HEK293 (cell line): ENCODE results near the gene SLC35F2.

ENCODE experiments used
- CTCF ChIA-PET: fragments of 350-600 bp; formaldehyde crosslinking; extraction: SDS; loops from one replicate; lab custom pipeline; 2021; ENCODE audit warnings: antibody characterized with exemption; lab: Yijun Ruan, JAX
- POLR2A ChIA-PET: fragments of 300-600 bp; formaldehyde crosslinking; extraction: SDS; loops from one replicate; lab custom pipeline; 2020; ENCODE audit warnings: antibody characterized with exemption, inconsistent platforms; lab: Yijun Ruan, JAX
- H3K27ac ChIP-seq: fragments of 200-500 bp; sonication (Bioruptor generic); 2 replicates; pipeline ENCODE4 v1.5.1; 2014; ENCODE audit warnings: low read depth, low read length, control low read depth, inconsistent platforms; ENCODE audit errors: extremely low read depth
- H3K36me3 ChIP-seq, 2 experiments: fragments of 200-500 bp in 1 of 2; sonication (Bioruptor generic) in 1 of 2; 1 replicate in 1 of 2; 2 replicates in 1 of 2; pipeline ENCODE4 v1.5.1; 2014 to 2017; ENCODE audit warnings: inconsistent platforms in 2 of 2, low read length in 2 of 2; ENCODE audit not compliant: control insufficient read depth in 2 of 2, insufficient read depth in 1 of 2
- H3K4me1 ChIP-seq: fragments of 200-500 bp; sonication (Bioruptor generic); 2 replicates; pipeline ENCODE4 v1.5.1; 2014; ENCODE audit warnings: mild to moderate bottlenecking, low read length, inconsistent platforms; ENCODE audit not compliant: control insufficient read depth, insufficient read depth
- H3K4me3 ChIP-seq: 2 replicates; pipeline ENCODE4 v1.5.1; 2011; ENCODE audit warnings: low read depth, mild to moderate bottlenecking, control low read depth, low read length, moderate library complexity
- H3K9me3 ChIP-seq: fragments of 200-500 bp; sonication (Bioruptor generic); 2 replicates; pipeline ENCODE4 v1.5.1; 2014; ENCODE audit warnings: low read depth, low read length, inconsistent platforms; ENCODE audit not compliant: control insufficient read depth, insufficient read depth
- BCL11B ChIP-seq: fragments of 450-650 bp; formaldehyde crosslinking; IDR thresholded peaks from 2 replicates; pipeline ENCODE4 v1.5.1; 2016; ENCODE audit warnings: low read depth, missing biosample characterization, missing genetic modification characterization
- KLF10 ChIP-seq: fragments of 450-650 bp; IDR thresholded peaks from 2 replicates; pipeline ENCODE4 v1.5.1; 2018; ENCODE audit warnings: missing biosample characterization, mild to moderate bottlenecking, missing genetic modification characterization
- OSR2 ChIP-seq: fragments of 450-650 bp; formaldehyde crosslinking; IDR thresholded peaks from 2 replicates; pipeline ENCODE4 v1.5.1; 2016; ENCODE audit warnings: missing biosample characterization, missing genetic modification characterization
- SALL2 ChIP-seq: fragments of 450-650 bp; formaldehyde crosslinking; IDR thresholded peaks from 2 replicates; pipeline ENCODE4 v1.5.0; 2017; ENCODE audit warnings: missing biosample characterization, mild to moderate bottlenecking, missing genetic modification characterization, borderline replicate concordance
- SETDB1 ChIP-seq: IDR thresholded peaks from one replicate; pipeline ENCODE4 v1.6.1; 2017; ENCODE audit warnings: mild to moderate bottlenecking, low read length, moderate library complexity, mixed read lengths; ENCODE audit not compliant: insufficient read length
- TCF7L2 ChIP-seq: IDR thresholded peaks from 2 replicates; pipeline ENCODE4 v1.6.1; 2011; ENCODE audit warnings: low read depth, mild to moderate bottlenecking, inconsistent platforms, low read length, moderate library complexity, borderline replicate concordance
- TRIM28 ChIP-seq: IDR thresholded peaks from 2 replicates; pipeline ENCODE4 v1.6.1; 2011; ENCODE audit warnings: low read length, control low read depth, borderline replicate concordance
- WT1 ChIP-seq: fragments of 450-650 bp; formaldehyde crosslinking; IDR thresholded peaks from 2 replicates; pipeline ENCODE4 v1.5.1; 2016; ENCODE audit warnings: missing biosample characterization, missing genetic modification characterization
- YY2 ChIP-seq: fragments of 450-650 bp; formaldehyde crosslinking; IDR thresholded peaks from 2 replicates; pipeline ENCODE4 v1.5.1; 2016; ENCODE audit warnings: missing biosample characterization, missing genetic modification characterization
- ZBTB1 ChIP-seq: fragments of 450-650 bp; formaldehyde crosslinking; IDR thresholded peaks from 2 replicates; pipeline ENCODE4 v1.5.1; 2016; ENCODE audit warnings: missing biosample characterization, missing genetic modification characterization
- ZNF133 ChIP-seq: fragments of 450-650 bp; formaldehyde crosslinking; IDR thresholded peaks from 2 replicates; pipeline ENCODE4 v1.5.1; 2016; ENCODE audit warnings: missing biosample characterization, missing genetic modification characterization
- ZNF138 ChIP-seq: fragments of 450-650 bp; formaldehyde crosslinking; IDR thresholded peaks from 2 replicates; pipeline ENCODE4 v1.5.1; 2016; ENCODE audit warnings: missing biosample characterization, missing genetic modification characterization, borderline replicate concordance
- ZNF274 ChIP-seq, 2 experiments: fragments of 200-500 bp in 1 of 2; fragments of 450-650 bp in 1 of 2; sonication (Bioruptor generic) in 1 of 2; formaldehyde crosslinking in 1 of 2; IDR thresholded peaks; 2 replicates each; pipeline versions ENCODE4 v1.5.1 to v1.6.1; 2014 to 2016; ENCODE audit warnings: borderline replicate concordance in 1 of 2, inconsistent platforms in 1 of 2, low read length in 1 of 2, missing biosample characterization in 1 of 2, missing genetic modification characterization in 1 of 2
- ZNF292 ChIP-seq: fragments of 450-650 bp; formaldehyde crosslinking; IDR thresholded peaks from 2 replicates; pipeline ENCODE4 v1.5.1; 2016; ENCODE audit warnings: low read depth, missing biosample characterization, missing genetic modification characterization, borderline replicate concordance
- ZNF324 ChIP-seq: fragments of 450-650 bp; formaldehyde crosslinking; IDR thresholded peaks from 2 replicates; pipeline ENCODE4 v1.5.1; 2016; ENCODE audit warnings: missing biosample characterization, missing genetic modification characterization
- ZNF394 ChIP-seq: fragments of 450-650 bp; formaldehyde crosslinking; IDR thresholded peaks from 2 replicates; pipeline ENCODE4 v1.5.1; 2016; ENCODE audit warnings: missing biosample characterization, missing genetic modification characterization, mild to moderate bottlenecking, moderate library complexity, borderline replicate concordance
- ZNF416 ChIP-seq: fragments of 450-650 bp; formaldehyde crosslinking; IDR thresholded peaks from 2 replicates; pipeline ENCODE4 v1.5.1; 2016; ENCODE audit warnings: missing biosample characterization, missing genetic modification characterization
- ZNF433 ChIP-seq: fragments of 450-650 bp; formaldehyde crosslinking; IDR thresholded peaks from 2 replicates; pipeline ENCODE4 v1.5.1; 2016; ENCODE audit warnings: missing biosample characterization, missing genetic modification characterization, low read depth
- ZNF473 ChIP-seq: fragments of 450-650 bp; formaldehyde crosslinking; IDR thresholded peaks from 2 replicates; pipeline ENCODE4 v1.5.1; 2017; ENCODE audit warnings: missing biosample characterization, missing genetic modification characterization
- ZNF521 ChIP-seq: fragments of 450-650 bp; formaldehyde crosslinking; IDR thresholded peaks from 2 replicates; pipeline ENCODE4 v1.5.1; 2017; ENCODE audit warnings: missing biosample characterization, mild to moderate bottlenecking, missing genetic modification characterization
- ZNF660 ChIP-seq: fragments of 450-650 bp; IDR thresholded peaks from 2 replicates; pipeline ENCODE4 v1.5.1; 2018; ENCODE audit warnings: missing biosample characterization, mild to moderate bottlenecking, missing genetic modification characterization
- ZNF701 ChIP-seq: fragments of 450-650 bp; formaldehyde crosslinking; IDR thresholded peaks from 2 replicates; pipeline ENCODE4 v1.5.1; 2016; ENCODE audit warnings: missing biosample characterization, missing genetic modification characterization
- ZNF768 ChIP-seq: fragments of 450-650 bp; formaldehyde crosslinking; IDR thresholded peaks from 2 replicates; pipeline ENCODE4 v1.5.1; 2018; ENCODE audit warnings: missing biosample characterization, mild to moderate bottlenecking, missing genetic modification characterization
- ZNF843 ChIP-seq: fragments of 450-650 bp; formaldehyde crosslinking; IDR thresholded peaks from 2 replicates; pipeline ENCODE4 v1.5.1; 2016; ENCODE audit warnings: missing biosample characterization, missing genetic modification characterization
- ZSCAN23 ChIP-seq: fragments of 450-650 bp; formaldehyde crosslinking; IDR thresholded peaks from 2 replicates; pipeline ENCODE4 v1.5.1; 2016; ENCODE audit warnings: missing biosample characterization, missing genetic modification characterization
- TF ChIP-seq, protein P1 (sequence below): fragments of 450-650 bp; formaldehyde crosslinking; conservative IDR thresholded peaks from 2 replicates; pipeline ENCODE4 v1.5.1; 2016; ENCODE audit warnings: low read depth, missing biosample characterization, missing genetic modification characterization
- TF ChIP-seq, protein P2 (sequence below): fragments of 450-650 bp; formaldehyde crosslinking; IDR thresholded peaks from 2 replicates; pipeline ENCODE4 v1.5.1; 2017; ENCODE audit warnings: missing biosample characterization, mild to moderate bottlenecking, missing genetic modification characterization, moderate library complexity
- TF ChIP-seq, protein P3 (sequence below): fragments of 450-650 bp; IDR thresholded peaks from 2 replicates; pipeline ENCODE4 v1.5.1; 2018; ENCODE audit warnings: missing biosample characterization, mild to moderate bottlenecking, missing genetic modification characterization
- TF ChIP-seq, protein P4 (sequence below): sonication (generic); formaldehyde crosslinking; IDR thresholded peaks from 2 replicates; pipeline ENCODE4 v1.8.1; 2022; ENCODE audit warnings: mild to moderate bottlenecking, moderate library complexity, missing genetic modification reagents

The SLC35F2 gene

DNA sequence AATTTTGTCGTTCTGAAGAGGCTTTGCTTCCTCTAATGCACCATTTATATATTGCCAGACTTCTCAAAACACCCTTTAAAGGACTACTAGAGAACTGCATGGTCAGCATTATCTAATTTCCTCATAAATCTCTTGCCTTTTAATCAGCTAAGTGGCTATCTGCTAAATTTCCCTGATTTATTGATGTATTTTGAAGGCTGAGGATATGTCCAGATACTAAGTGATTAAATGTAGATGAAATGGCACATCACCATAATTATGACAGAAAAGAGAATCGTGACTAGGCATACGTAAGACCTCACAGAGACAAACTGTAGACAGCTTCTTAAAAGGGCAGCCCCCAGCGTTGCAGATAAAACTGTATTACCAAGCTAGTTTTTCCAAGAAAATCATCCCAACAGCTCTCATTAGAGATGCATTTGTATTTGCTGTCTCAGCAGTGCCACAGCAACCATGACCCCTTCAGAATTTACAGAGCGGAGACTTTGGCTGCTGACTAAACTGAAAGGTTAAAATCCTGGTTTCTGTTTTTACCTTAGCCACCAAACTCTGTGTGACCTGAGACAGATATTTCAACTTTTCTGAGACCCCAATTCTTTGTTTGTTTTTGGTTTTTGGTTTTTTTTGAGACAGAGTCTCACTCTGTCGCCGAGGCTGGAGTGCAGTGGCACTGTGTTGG lies 79.6 kb downstream of the SLC35F2 start:
- 0 out of 2 replicates have a peak, but pooled peaks cover 2% of the 10 kb centered on the region for H3K4me1 ChIP-seq
- ChIA-PET CTCF (interaction anchor here (1.1 to 1.5 kb wide), 2 partner anchors 82 to 90 kb away, joined by 4 to 5 read pairs; no protein-coding TSS in a partner anchor), POLR2A (no interaction called here)
- no peak overlapping the region for H3K27ac ChIP-seq
- no peak overlapping the region for H3K4me3 ChIP-seq
- H3K9me3 ChIP-seq = no peaks in the 10 kb centered on the region
- H3K36me3 ChIP-seq = no peaks in the 10 kb centered on the region
- TF ChIP-seq, protein P1, sequence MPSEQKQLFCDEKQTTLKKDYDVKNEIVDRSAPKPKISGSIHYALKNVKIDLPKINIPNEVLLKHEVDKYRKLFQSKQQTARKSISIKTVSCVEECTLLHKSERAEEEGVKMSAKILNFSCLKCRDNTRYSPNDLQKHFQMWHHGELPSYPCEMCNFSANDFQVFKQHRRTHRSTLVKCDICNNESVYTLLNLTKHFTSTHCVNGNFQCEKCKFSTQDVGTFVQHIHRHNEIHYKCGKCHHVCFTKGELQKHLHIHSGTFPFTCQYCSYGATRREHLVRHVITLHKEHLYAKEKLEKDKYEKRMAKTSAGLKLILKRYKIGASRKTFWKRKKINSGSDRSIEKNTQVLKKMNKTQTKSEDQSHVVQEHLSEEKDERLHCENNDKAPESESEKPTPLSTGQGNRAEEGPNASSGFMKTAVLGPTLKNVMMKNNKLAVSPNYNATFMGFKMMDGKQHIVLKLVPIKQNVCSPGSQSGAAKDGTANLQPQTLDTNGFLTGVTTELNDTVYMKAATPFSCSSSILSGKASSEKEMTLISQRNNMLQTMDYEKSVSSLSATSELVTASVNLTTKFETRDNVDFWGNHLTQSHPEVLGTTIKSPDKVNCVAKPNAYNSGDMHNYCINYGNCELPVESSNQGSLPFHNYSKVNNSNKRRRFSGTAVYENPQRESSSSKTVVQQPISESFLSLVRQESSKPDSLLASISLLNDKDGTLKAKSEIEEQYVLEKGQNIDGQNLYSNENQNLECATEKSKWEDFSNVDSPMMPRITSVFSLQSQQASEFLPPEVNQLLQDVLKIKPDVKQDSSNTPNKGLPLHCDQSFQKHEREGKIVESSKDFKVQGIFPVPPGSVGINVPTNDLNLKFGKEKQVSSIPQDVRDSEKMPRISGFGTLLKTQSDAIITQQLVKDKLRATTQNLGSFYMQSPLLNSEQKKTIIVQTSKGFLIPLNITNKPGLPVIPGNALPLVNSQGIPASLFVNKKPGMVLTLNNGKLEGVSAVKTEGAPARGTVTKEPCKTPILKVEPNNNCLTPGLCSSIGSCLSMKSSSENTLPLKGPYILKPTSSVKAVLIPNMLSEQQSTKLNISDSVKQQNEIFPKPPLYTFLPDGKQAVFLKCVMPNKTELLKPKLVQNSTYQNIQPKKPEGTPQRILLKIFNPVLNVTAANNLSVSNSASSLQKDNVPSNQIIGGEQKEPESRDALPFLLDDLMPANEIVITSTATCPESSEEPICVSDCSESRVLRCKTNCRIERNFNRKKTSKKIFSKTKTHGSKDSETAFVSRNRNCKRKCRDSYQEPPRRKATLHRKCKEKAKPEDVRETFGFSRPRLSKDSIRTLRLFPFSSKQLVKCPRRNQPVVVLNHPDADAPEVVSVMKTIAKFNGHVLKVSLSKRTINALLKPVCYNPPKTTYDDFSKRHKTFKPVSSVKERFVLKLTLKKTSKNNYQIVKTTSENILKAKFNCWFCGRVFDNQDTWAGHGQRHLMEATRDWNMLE (tag by site-specific recombination) = no peak
- TF ChIP-seq TRIM28 (peak; percentile 66; the same call in 1 of the 2 replicates), ZNF394 (no peak), ZNF292 (tag by site-specific recombination) (no peak), SETDB1 (no peak), ZNF133 (tag by site-specific recombination) (no peak), ZNF416 (tag by site-specific recombination) (no peak), BCL11B (tag by site-specific recombination) (no peak), ZNF274 (IDR thresholded peaks at IDR 0.05; ENCODE audit: low read length) (no peak), ZNF274 (tag by site-specific recombination; IDR thresholded peaks at IDR 0.05; ENCODE audit: borderline replicate concordance) (no peak), SALL2 (tag by site-specific recombination) (no peak), ZNF324 (no peak), TCF7L2 (no peak), OSR2 (tag by site-specific recombination) (peak; percentile 48; the same call in 1 of the 2 replicates), ZNF768 (tag by site-specific recombination) (no peak), ZNF660 (tag by site-specific recombination) (no peak), ZNF701 (no peak), ZSCAN23 (tag by site-specific recombination) (no peak), ZNF521 (no peak), KLF10 (tag by site-specific recombination) (no peak), ZNF433 (no peak), ZNF473 (tag by site-specific recombination) (no peak), ZNF843 (tag by site-specific recombination) (peak; percentile 58; the same call in 1 of the 2 replicates), ZBTB1 (tag by site-specific recombination) (no peak), YY2 (tag by site-specific recombination) (no peak), ZNF138 (tag by site-specific recombination) (no peak), WT1 (tag by site-specific recombination) (peak; percentile 71)
- TF ChIP-seq, protein P2, sequence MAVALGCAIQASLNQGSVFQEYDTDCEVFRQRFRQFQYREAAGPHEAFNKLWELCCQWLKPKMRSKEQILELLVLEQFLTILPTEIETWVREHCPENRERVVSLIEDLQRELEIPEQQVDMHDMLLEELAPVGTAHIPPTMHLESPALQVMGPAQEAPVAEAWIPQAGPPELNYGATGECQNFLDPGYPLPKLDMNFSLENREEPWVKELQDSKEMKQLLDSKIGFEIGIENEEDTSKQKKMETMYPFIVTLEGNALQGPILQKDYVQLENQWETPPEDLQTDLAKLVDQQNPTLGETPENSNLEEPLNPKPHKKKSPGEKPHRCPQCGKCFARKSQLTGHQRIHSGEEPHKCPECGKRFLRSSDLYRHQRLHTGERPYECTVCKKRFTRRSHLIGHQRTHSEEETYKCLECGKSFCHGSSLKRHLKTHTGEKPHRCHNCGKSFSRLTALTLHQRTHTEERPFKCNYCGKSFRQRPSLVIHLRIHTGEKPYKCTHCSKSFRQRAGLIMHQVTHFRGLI (tag by site-specific recombination) = no peak
- TF ChIP-seq, protein P3, sequence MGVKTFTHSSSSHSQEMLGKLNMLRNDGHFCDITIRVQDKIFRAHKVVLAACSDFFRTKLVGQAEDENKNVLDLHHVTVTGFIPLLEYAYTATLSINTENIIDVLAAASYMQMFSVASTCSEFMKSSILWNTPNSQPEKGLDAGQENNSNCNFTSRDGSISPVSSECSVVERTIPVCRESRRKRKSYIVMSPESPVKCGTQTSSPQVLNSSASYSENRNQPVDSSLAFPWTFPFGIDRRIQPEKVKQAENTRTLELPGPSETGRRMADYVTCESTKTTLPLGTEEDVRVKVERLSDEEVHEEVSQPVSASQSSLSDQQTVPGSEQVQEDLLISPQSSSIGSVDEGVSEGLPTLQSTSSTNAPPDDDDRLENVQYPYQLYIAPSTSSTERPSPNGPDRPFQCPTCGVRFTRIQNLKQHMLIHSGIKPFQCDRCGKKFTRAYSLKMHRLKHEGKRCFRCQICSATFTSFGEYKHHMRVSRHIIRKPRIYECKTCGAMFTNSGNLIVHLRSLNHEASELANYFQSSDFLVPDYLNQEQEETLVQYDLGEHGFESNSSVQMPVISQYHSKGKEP (tag by site-specific recombination) = peak; percentile 58; the same call in 1 of the 2 replicates
- TF ChIP-seq, protein P4, sequence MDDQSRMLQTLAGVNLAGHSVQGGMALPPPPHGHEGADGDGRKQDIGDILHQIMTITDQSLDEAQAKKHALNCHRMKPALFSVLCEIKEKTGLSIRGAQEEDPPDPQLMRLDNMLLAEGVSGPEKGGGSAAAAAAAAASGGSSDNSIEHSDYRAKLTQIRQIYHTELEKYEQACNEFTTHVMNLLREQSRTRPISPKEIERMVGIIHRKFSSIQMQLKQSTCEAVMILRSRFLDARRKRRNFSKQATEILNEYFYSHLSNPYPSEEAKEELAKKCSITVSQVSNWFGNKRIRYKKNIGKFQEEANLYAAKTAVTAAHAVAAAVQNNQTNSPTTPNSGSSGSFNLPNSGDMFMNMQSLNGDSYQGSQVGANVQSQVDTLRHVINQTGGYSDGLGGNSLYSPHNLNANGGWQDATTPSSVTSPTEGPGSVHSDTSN (CRISPR knock-in tag) = no peak
